Esophagus squamous epithelium (tissue), 4 donors: ENCODE measurements around the gene MYL5.

Experiments
- POLR2A ChIP-seq, 4 donors: fragments of 450-650 bp; IDR thresholded peaks; one replicate each; pipeline ENCODE4 v1.6.1; 2017; ENCODE audit warnings: antibody characterized with exemption in 4 of 4, mild to moderate bottlenecking in 4 of 4, moderate library complexity in 3 of 4
- TF ChIP-seq, protein P1 (sequence below), 6 experiments: fragments of 450-650 bp in 4 of 6; fragments of 200-600 bp in 2 of 6; sonication (generic) in 2 of 6; IDR thresholded peaks; one replicate each; pipeline ENCODE4 v1.5.1; 2016 to 2019; ENCODE audit warnings: antibody characterized with exemption in 6 of 6, mild to moderate bottlenecking in 4 of 6, moderate library complexity in 4 of 6

DNA sequence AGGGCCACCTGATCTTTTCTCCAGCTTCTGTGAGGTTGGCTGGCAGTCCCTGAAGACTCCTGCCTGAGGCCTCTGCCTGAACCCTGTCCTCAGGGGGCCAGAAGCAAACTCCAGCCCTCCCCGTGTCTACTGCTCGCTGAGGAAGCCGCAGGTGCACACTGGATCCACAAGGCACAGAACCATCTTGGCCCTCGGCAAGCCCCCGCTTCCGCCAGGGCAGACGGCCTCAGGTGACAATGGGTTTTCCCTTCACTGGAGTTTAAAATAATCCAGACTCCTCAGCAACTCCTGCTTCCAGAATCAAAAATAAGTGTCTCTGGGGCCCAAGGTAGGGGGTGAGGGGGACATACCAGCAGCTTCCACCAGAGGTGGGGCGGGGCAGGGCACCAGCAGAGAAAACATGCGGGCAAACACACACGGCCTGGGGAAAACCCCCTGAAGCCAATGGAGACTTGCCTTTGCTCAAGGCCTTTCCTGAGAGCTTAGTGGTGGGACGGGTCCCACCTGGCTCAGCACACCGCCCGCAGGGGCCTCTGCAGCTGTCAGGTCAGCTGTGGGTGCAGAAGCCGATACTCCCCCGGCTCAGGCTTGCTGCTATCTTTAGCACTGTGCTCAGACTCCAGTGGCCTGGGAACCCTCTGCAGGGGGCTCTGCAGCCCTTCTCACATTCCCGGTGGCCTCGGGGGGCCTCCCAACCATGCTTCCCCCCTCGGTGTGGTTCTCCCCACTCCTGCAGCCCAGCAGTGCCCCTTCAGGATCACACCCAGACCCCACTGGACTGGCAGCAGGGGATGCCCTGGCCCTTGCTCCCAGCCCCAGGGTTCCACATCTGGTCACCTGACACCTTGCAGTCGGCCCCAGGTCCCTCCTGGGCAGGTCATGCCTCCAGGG is 1.9 kb downstream of the MYL5 start:
- TF ChIP-seq, protein P1, sequence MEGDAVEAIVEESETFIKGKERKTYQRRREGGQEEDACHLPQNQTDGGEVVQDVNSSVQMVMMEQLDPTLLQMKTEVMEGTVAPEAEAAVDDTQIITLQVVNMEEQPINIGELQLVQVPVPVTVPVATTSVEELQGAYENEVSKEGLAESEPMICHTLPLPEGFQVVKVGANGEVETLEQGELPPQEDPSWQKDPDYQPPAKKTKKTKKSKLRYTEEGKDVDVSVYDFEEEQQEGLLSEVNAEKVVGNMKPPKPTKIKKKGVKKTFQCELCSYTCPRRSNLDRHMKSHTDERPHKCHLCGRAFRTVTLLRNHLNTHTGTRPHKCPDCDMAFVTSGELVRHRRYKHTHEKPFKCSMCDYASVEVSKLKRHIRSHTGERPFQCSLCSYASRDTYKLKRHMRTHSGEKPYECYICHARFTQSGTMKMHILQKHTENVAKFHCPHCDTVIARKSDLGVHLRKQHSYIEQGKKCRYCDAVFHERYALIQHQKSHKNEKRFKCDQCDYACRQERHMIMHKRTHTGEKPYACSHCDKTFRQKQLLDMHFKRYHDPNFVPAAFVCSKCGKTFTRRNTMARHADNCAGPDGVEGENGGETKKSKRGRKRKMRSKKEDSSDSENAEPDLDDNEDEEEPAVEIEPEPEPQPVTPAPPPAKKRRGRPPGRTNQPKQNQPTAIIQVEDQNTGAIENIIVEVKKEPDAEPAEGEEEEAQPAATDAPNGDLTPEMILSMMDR (IDR thresholded peaks at IDR 0.05) = no peak
- TF ChIP-seq POLR2A (IDR thresholded peaks at IDR 0.05) = no peak
